ENCODE measurements around the gene AGAP3.

AGAP3 gene

GRCh38 chr7:151088019-151088855, 2.0 kb downstream of the AGAP3 start:
- DNase-seq, result no peak

DNA sequence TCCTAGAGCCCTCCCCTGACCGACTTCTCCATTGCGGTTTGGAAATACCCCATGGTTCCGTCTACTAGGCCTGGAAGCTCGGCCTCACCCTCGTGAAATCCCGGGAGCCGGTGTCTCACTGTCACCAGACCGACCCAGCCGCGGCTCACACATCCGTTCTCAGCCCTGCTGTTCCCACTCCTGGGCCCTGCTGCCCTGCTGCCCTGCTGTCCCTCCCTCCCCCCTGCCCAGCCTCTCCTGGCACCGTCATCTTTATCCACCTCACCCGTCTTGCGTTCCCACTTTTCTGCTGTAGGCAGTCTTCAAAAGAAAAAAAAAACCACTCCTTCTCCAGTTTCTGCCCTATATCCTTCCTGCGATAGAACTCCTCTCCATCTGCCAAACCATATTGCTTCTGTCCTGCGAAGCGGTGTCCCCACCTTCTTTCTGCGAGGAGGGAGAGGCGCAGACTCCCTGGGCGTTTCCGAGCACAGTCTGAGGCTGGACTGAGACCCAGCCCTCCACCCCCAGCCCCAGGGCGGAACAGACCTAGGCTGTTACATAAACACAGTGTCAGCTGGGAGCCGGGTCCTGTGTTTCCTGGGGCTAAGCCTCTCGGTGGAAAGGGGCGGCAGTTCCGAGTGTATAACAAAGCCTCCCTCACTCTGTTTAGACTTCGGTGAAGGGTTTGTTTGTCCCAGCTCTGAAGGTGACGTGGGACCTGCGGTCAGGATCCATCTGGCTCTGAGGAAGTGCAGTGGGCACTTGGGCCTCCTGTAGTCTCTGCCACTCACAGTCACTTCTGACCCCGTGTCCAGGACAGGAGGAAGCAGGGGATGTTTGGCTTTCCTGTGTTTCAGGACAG, 2.8 kb downstream of the AGAP3 start:
- peak; percentile 24 to 74 for DNase-seq

GRCh38 chr7:151089893-151090730, 3.8 kb downstream of the AGAP3 start:
- DNase-seq, result no peak

DNA sequence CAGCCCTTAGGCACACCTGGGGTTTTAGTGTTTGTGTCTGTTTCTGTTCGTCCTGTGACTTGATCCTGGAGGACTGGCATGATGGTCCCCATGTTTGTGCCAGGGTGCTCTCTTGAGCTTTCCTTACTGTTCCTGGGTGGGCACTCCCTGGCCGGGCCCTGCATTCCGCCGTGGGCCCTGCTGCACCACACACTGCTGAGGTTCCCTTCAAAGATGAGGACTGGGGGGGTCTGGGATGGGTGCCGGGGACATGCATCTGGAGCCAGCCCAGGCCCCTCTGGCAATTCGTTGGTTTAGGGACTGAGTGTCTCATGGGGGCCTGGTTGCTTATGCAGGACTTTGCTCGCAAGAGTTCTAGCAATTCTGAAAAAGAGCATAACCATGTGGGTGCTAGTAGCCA, 4.7 kb downstream of the AGAP3 start:
- no peak for DNase-seq

- DNase-seq, result no peak
Measured at GRCh38 chr7:151091431-151091830, 5.2 kb downstream of the AGAP3 start.

- DNase-seq, result no peak
Measured at GRCh38 chr7:151091988-151092387, 5.7 kb downstream of the AGAP3 start.

- DNase-seq, result no peak
Measured at GRCh38 chr7:151093748-151094147, 7.5 kb downstream of the AGAP3 start.

DNA sequence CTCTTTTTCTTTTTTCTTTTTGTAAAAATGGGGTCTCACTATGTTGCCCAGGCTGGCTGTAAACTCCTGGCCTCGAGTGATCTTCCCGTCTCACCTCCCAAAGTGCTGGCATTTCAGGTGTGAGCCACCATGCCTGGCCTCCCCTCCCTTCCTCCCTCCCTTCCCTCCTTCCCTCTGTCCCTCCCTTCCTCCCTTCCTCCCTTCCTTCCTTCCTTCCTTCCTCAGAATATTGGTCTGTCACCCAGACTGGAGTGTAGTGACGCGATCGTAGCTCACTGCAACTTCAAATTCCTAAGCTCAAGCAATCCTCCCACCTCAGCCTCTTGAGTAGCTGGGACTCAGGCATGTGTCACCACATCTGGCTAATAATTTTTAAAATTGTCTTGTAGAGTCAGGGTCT, 8.4 kb downstream of the AGAP3 start:
- no peak for DNase-seq

DNA sequence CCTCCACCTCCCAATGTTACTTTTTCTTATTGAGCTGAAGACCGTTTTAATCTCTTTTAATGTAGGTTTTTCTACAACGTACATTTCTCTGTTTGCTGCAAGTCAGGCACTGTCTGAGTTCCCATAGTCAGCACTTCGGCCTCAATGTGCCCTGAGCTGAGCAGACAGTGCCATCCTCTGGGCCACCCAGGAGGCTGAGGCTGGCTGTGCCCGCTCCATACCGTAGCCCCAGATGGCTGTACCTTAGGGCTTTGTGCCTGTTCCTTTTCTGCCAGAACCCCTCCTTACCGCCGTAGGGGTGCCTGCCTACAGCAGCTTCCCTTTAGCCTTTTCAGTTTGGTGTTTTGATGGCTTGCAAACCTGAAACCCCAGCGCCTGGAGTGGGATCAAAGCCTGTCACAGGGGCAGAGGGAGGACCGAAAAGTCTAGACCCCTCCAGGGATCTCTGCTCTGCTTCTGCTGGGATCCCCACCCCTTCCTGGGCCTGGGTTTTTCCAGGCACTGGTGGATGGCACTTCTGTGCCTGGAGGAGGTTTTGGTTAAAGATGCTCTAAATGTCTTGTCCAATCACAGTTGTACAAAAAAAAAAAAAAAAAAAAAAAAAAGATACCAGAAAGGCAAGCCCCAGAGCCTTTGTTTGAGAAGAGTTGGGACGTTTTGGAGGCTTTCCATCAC, 9.0 kb downstream of the AGAP3 start:
- no peak for DNase-seq

DNA sequence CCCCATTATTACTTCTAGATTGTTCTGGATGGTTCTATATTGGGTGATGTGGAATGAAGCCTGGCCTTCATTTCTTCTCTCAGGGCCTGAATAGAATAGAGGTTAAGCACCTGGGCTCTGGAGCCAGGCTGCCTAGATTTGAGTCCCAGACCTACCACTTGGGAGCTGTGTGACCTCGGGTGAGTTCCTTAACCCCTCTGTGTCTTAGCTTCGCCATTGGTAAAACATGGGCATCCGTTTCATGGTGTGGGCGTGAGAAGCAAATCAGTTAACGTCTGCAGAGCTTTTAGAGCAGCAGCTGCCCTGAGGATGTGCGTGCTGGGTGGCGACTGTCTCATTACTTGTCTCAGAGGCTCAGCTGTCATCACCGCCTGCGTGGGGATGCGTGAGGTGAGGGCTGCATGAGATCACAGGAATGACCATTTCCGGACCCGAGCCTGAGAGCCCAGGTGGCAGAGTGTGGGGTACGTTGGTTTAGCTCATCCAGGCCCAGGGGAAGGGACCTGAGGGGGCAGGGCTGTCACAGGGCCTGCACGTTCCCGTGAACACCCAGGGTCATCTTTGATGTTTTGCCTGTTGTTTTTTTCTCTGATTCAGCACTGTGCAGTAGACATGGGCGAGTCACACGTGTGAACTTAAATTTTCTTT, 9.7 kb downstream of the AGAP3 start:
- no peak for DNase-seq

- DNase-seq, result no peak
Measured at GRCh38 chr7:151099486-151100211, 13.4 kb downstream of the AGAP3 start.

- no peak for DNase-seq
Measured at GRCh38 chr7:151100921-151101320, 14.6 kb downstream of the AGAP3 start.

- DNase-seq, result no peak
Measured at GRCh38 chr7:151101621-151102396, 15.5 kb downstream of the AGAP3 start.

DNA sequence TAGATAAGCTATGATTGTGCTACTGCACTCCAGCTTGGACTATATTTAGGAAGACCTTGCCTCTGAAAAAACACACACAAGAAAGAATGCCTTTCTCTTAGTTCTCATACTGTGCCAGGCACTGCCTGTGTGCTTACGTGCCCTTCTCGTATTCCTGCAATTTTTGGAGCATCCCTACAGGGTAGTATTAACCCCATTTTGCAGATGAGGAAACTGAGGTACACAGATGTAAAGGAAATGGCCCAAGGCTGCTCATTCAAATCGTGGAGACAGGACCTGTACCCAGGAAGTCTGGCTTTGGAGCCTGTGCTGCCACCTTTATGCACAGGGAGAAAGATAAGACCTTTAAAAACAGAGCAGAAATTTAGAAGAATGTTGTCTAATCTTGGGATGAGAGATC, 16.7 kb downstream of the AGAP3 start:
- DNase-seq, result no peak

- no peak for DNase-seq
Measured at GRCh38 chr7:151103973-151104372, 17.7 kb downstream of the AGAP3 start.

- no peak for DNase-seq
Measured at GRCh38 chr7:151104411-151105235, 18.3 kb downstream of the AGAP3 start.

- no peak for DNase-seq
Measured at GRCh38 chr7:151107882-151108281, 21.6 kb downstream of the AGAP3 start.

DNA sequence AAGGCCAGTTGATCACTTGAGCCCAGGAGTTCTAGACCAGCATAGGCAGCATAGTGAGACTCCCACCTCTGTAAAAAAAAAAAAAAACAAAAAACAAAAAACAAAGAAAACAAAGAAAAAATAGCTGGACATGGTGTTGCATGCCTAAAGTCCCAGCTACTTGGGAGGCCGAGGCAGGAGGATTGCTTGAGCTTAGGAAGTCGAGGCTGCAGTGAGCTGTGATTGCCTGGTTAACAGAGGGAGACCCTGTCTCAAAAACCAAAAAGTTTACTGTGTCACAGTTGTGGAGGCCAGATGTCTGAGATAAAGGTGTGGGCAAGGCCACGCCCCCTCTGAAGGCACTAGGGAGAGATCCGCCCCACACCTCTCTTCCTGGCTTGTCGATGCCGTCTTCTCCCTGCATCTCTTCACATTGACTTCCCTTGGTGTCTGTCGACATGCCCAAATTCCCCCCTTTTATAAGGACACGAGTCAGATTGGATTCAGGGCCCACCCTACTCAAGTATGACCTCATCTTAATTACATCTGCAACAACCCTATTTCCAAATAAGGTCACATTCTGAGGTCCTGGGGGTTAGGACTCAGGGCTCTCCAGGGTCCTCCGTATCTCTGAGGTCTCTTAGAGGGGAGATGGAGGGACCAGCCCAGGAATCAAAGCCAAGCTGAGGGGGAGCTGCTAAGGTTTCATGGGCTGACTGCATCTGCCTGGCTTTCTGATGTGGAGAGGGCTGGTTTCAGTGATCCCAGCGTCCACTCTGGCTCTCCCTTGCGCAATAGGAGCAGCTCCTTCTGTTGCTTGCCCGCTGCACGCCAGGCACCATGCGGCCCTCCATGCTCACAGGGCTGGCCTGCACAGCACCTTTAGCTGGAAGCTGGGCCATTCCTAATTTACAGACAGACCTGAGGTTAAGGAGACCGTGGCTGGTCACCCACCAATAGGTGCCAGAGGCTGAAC, 23.1 kb downstream of the AGAP3 start:
- no peak for DNase-seq

Measured in CD4-positive, alpha-beta T cell treated with Interferon alpha-2 for 1 hour (primary cell).